HG02571 (cell line): Measurements from ENCODE around the gene TTC23.

ENCODE experiments used
- ATAC-seq: cut with Tn5 transposase; IDR thresholded peaks from one replicate; pipeline ENCODE4 v1.9.1; 2021; ENCODE audit warnings: mild to moderate bottlenecking, moderate library complexity; ENCODE audit not compliant: unreplicated experiment

The TTC23 gene

GRCh38 chr15:99140590-99140989, 108.8 kb downstream of the TTC23 start:
- no peak for ATAC-seq

GRCh38 chr15:99139276-99139675, 110.1 kb downstream of the TTC23 start:
- ATAC-seq, result no peak

GRCh38 chr15:99138491-99138982, 110.8 kb downstream of the TTC23 start:
- ATAC-seq, result no peak

DNA sequence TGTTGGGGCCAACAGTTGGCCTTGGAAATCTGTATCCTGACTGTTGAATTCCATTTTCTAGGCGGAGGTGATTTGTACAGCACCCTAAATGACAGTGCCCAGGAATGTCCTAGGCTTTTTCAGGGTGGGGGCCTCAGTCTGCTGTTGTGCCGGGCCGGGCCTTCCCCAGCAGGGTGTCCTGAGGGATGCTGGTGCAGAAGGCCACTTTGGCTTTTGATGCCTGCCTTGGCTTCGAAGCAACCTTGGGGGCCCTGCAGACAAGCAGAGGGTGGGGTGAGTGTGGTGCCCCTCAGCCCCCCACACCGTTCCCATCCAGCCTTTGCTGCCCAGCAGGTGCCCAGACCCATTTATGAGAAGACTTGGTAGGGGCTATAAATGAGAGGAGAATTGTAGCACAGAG, 111.5 kb downstream of the TTC23 start:
- ATAC-seq, result no peak

DNA sequence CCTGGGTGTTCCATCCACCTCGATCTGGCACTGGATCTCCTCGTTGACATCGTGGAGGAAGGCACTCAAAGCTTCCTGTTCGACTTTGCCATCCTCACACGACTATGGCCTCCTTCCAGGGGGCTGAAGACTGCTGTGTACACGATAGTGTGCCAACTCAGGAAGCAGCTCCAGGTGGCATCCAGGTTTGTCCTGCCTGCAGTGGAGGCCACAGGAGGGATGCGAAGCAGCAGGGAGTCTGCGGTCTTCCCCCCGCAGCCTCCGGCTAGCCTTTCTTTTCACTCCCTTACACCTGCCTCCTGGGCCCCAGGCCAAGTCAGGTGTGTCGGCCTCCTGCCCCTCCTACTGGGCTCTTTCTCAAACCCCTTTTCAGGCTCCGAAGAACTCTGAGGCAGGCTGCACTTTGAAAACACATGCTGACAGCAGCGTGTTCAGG, 112.3 kb downstream of the TTC23 start:
- ATAC-seq, result no peak

GRCh38 chr15:99135194-99135593, 114.2 kb downstream of the TTC23 start:
- no peak for ATAC-seq

- no peak for ATAC-seq
Observed at GRCh38 chr15:99134317-99134821, 115.0 kb downstream of the TTC23 start.

- no peak for ATAC-seq
Observed at GRCh38 chr15:99132634-99133287, 116.6 kb downstream of the TTC23 start.

- no peak for ATAC-seq
Observed at GRCh38 chr15:99132122-99132521, 117.3 kb downstream of the TTC23 start.

DNA sequence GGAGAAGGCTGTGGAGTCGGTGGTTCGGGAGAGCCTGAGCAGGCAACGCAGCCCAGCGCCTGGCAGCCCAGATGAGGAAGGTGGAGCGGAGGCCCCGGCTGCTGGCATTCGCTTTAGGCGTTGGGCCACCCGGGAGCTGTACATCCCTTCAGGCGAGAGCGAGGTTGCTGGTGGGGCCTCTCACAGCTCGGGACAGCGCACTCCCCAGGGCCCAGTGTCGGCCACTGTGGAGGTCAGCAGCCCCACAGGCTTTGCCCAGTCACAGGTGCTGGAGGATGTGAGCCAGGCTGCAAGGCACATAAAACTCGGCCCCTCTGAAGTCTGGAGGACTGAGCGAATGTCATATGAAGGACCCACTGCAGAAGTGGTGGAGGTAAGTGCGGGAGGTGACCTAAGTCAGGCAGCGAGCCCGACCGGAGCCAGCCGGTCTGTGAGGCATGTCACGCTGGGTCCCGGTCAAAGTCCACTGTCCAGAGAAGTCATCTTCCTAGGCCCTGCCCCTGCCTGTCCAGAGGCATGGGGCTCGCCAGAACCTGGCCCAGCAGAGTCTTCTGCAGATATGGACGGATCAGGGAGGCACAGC, 117.8 kb downstream of the TTC23 start:
- no peak for ATAC-seq

DNA sequence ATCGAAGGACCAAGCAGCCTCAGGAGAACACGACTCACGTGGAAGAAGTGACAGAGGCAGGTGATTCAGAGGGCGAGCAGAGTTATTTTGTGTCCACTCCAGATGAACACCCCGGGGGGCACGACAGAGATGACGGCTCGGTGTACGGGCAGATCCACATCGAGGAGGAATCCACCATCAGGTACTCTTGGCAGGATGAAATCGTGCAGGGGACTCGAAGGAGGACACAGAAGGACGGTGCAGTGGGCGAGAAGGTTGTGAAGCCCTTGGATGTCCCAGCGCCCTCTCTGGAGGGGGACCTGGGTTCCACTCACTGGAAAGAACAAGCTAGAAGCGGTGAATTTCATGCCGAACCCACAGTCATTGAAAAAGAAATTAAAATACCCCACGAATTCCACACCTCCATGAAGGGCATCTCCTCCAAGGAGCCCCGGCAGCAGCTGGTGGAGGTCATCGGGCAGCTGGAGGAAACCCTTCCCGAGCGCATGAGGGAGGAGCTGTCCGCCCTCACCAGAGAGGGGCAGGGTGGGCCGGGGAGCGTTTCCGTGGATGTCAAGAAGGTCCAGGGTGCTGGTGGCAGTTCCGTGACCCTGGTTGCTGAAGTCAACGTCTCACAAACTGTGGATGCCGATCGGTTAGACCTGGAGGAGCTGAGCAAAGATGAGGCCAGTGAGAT, 118.5 kb downstream of the TTC23 start:
- ATAC-seq, result no peak

DNA sequence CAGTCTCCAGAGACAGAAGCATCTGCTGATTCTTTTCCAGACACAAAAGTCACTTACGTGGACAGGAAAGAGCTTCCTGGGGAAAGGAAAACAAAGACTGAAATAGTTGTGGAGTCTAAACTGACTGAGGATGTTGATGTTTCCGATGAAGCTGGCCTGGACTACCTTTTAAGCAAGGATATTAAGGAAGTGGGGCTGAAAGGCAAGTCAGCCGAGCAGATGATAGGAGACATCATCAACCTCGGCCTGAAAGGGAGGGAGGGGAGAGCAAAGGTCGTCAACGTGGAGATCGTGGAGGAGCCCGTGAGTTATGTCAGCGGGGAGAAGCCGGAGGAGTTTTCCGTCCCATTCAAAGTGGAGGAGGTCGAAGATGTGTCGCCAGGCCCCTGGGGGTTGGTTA, 119.1 kb downstream of the TTC23 start:
- ATAC-seq, result no peak

DNA sequence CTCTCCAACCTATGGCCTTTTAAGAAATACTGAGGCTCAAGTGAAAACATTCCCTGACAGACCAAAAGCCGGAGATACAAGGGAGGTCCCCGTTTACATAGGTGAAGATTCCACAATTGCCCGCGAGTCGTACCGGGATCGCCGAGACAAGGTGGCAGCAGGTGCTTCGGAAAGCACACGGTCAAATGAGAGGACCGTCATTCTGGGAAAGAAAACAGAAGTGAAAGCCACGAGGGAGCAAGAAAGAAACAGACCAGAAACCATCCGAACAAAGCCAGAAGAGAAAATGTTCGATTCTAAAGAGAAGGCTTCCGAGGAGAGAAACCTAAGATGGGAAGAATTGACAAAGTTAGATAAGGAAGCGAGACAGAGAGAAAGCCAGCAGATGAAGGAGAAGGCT, 119.7 kb downstream of the TTC23 start:
- ATAC-seq, result no peak

GRCh38 chr15:99128411-99128810, 121.0 kb downstream of the TTC23 start:
- no peak for ATAC-seq

DNA sequence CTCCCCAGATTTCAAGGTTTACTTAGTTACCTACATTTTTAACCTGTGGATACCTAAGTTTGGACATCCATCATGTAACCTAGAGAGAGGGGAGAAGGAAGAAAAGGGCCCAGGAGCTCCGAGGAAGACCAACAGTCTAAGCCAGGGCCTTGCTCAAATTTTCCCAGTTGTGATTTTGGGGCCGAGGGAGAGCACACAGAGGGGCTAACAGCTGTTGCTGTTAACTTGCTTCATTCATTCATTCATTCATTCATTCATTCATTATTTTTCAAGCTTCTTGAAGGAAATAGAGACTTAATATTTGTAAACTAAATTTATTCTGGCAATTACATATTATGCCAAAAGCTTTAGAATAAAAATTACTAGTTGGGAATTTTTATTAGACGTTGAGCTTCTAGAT, 121.6 kb downstream of the TTC23 start:
- no peak for ATAC-seq

DNA sequence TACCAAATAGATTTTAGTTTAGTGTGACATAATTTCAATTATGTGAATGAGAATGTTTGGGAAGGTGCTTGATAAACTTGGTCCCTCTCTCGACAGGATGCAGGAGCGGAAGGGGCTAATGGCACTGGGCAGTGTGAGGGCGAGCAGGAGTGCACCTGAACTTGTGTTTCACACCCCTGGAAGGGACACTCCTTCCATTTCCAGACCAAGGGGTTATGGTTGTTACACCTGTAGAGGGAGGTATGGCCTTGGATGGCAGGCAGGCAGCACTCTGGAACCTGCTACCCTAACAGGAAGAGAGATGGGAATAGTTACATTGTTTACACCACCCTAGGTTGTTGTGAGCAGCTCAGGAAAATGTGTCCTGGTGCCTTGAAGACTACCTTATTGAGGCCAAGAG, 122.5 kb downstream of the TTC23 start:
- ATAC-seq, result no peak

- no peak for ATAC-seq
Observed at GRCh38 chr15:99126131-99126588, 123.2 kb downstream of the TTC23 start.

DNA sequence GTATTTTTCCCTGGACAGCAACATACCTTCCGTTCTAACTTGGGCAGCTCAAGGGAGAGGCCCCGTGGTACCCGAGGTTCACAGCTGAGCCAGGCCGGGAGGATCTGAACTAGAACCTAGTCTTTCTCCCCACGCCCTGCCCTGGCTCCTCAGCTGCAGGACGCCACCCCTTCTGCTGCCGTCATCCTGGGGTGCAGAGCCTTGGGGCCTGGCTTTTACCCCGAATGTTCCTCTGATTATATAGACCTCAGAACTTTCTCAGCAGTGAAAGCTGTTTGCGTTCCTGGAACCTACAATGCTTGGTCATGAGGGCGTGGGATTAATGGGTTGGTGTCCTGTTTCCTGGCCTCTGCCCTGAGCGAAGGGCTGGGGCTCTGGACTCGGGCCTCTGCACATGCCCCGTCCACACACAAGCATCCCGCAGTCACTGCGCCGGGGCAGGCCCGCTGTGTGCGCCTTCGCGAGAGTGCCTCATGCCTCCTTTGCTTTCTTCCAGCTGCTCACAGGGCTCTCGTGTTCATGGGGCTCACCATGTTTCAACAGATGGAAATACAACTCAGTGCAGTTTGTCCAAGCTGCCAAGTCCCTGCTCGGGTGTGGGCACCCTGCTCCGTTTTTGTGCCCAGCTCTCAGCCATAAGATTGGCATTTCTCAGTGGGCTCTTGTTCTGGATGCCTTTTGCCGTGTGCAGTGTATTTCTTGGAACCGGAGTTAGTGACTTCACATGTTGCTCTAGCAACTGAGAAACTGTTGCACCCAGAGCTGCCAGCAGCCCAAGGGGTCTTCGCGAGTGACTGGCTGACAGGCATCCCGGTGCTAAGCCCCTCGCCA, 124.1 kb downstream of the TTC23 start:
- no peak for ATAC-seq

DNA sequence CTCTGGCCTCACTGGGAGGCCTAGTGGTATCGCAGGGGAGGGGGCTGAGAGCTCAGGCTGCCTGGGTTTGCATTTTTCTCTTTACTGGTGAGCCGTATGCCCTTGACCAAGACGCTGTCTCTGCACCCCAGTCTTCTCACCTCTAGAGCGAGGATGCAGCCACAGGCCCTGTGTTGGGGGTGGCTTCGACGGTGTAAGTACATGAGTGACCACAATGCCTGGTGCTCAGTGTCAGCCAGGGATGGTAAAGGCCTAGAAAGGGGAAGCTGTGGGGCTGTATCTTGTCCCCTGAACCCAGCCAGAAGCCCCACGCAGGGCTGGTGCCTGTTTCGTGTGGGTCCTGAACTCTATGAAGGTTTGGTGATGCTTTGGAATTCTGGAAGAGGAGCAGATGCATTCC, 124.7 kb downstream of the TTC23 start:
- ATAC-seq, result no peak

DNA sequence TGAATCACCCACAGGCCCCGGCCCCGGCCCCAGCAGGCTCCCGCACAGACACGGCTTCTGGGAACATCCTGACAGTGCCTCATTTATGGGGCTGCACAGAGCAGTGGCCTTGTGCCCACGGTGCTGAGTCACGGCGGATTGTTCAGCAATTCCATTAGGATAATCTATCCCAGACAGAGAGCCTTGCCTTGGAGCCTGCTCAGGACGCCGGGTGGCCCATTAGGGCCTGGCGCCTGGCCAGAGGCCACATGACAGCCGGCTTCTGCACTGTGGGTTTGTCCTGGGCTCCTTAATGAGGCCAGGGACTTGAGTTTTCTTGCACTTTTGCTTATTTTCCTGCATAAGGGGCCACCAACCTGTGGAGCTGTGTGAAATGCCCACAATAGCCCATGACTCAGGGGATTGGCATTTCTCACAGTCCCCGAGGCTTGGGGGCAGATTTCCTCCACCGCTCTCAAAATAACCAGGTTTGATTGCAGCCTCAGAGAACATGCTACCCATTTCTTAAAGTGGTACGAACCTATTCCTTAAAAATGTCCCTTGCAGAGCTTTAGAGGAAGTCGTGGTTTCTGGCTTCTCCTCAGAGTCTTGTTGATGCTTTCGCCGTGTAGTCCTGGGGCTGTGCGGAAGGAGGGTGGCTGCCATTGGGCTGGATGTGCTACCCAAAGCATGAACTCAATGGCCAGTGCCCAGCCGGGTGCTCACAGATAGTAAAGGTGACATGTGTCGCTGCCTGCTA, 125.5 kb downstream of the TTC23 start:
- no peak for ATAC-seq
